ENCODE results near the gene ATP1B1.

ATP1B1 gene

GRCh38 chr1:169133228-169133576, 26.7 kb downstream of the ATP1B1 start:
- DNase-seq (ENCODE audit: low spot score): no peak
- no peak for TF ChIP-seq CTCF (IDR thresholded peaks at IDR 0.05; ENCODE audit: extremely low read depth, missing control alignments)

- TF ChIP-seq CTCF (IDR thresholded peaks at IDR 0.05; ENCODE audit: extremely low read depth, missing control alignments): peak; percentile 8
- DNase-seq (ENCODE audit: low spot score): no peak
Measured at GRCh38 chr1:169133801-169134502, 27.5 kb downstream of the ATP1B1 start.

GRCh38 chr1:169137357-169137756, 30.9 kb downstream of the ATP1B1 start:
- TF ChIP-seq CTCF (IDR thresholded peaks at IDR 0.05; ENCODE audit: extremely low read depth, missing control alignments): no peak
- DNase-seq (ENCODE audit: low spot score): no peak

- TF ChIP-seq CTCF (IDR thresholded peaks at IDR 0.05; ENCODE audit: extremely low read depth, missing control alignments): no peak
- DNase-seq (ENCODE audit: low spot score): peak; percentile 63
Measured at GRCh38 chr1:169138866-169139670, 32.6 kb downstream of the ATP1B1 start.

- no peak for DNase-seq (ENCODE audit: low spot score)
- TF ChIP-seq CTCF (IDR thresholded peaks at IDR 0.05; ENCODE audit: extremely low read depth, missing control alignments): no peak
Measured at GRCh38 chr1:169141356-169141755, 34.9 kb downstream of the ATP1B1 start.

- no peak for DNase-seq (ENCODE audit: low spot score)
- TF ChIP-seq CTCF (IDR thresholded peaks at IDR 0.05; ENCODE audit: extremely low read depth, missing control alignments): no peak
Measured at GRCh38 chr1:169142129-169142528, 35.6 kb downstream of the ATP1B1 start.

- no peak for DNase-seq (ENCODE audit: low spot score)
- TF ChIP-seq CTCF (IDR thresholded peaks at IDR 0.05; ENCODE audit: extremely low read depth, missing control alignments): no peak
Measured at GRCh38 chr1:169143346-169143745, 36.9 kb downstream of the ATP1B1 start.

All from GM20000 (cell line).